GM12878 (cell line): ENCODE results near the gene MVK. TPM values are rescaled to one million over a fixed set of nuclear protein-coding genes. Genes with fewer than 3 reads are reported as not detected.

Experiments
- CBX3 ChIP-seq: fragments of 200-600 bp; sonication (generic); IDR thresholded peaks from 2 replicates; pipeline ENCODE4 v1.6.1; 2016; ENCODE audit warnings: low read depth, borderline replicate concordance
- CHD4 ChIP-seq: fragments of 200-600 bp; sonication (generic); IDR thresholded peaks from 2 replicates; pipeline ENCODE4 v1.6.1; 2016; ENCODE audit warnings: mild to moderate bottlenecking
- GABPA ChIP-seq: IDR thresholded peaks from 2 replicates; pipeline ENCODE4 v1.6.1; 2014; ENCODE audit warnings: antibody characterized with exemption, low read depth, mild to moderate bottlenecking, inconsistent platforms
- HDAC2 ChIP-seq: fragments of 200-600 bp; sonication (generic); IDR thresholded peaks from 2 replicates; pipeline ENCODE4 v1.6.1; 2017
- LARP7 ChIP-seq: fragments of 450-650 bp; IDR thresholded peaks from 2 replicates; pipeline ENCODE4 v1.6.1; 2017; ENCODE audit warnings: mild to moderate bottlenecking
- MTA2 ChIP-seq: fragments of 450-650 bp; IDR thresholded peaks from 2 replicates; pipeline ENCODE4 v1.6.1; 2016; ENCODE audit warnings: low read depth, mild to moderate bottlenecking, moderate library complexity
- MYC ChIP-seq: IDR thresholded peaks from 2 replicates; pipeline ENCODE4 v1.6.1; 2011; ENCODE audit warnings: mild to moderate bottlenecking, low read length, moderate library complexity, inconsistent platforms; ENCODE audit not compliant: insufficient read depth, insufficient replicate concordance, insufficient read length, severe bottlenecking
- NR2F1 ChIP-seq: fragments of 450-650 bp; conservative IDR thresholded peaks from 2 replicates; pipeline ENCODE4 v1.6.1; 2017; ENCODE audit warnings: mild to moderate bottlenecking
- PAX5 ChIP-seq: IDR thresholded peaks from 2 replicates; pipeline ENCODE4 v1.6.1; 2011; ENCODE audit warnings: low read depth, low read length, borderline replicate concordance
- POLR2AphosphoS5 ChIP-seq: IDR thresholded peaks from 2 replicates; pipeline ENCODE4 v1.6.1; 2011; ENCODE audit warnings: mild to moderate bottlenecking, low read length, inconsistent platforms
- RAD51 ChIP-seq: fragments of 450-650 bp; IDR thresholded peaks from 2 replicates; pipeline ENCODE4 v1.6.1; 2016; ENCODE audit warnings: moderate library complexity, mild to moderate bottlenecking, inconsistent platforms
- SREBF2 ChIP-seq: IDR thresholded peaks from 2 replicates; pipeline ENCODE4 v1.6.1; 2012; ENCODE audit warnings: mild to moderate bottlenecking, low read length
- STAT1 ChIP-seq: fragments of 450-650 bp; conservative IDR thresholded peaks from 2 replicates; pipeline ENCODE4 v1.6.1; 2014; ENCODE audit warnings: antibody characterized with exemption, mild to moderate bottlenecking
- SUPT20H ChIP-seq: IDR thresholded peaks from 2 replicates; pipeline ENCODE4 v1.6.1; 2011; ENCODE audit warnings: low read depth, mild to moderate bottlenecking, low read length, moderate library complexity, borderline replicate concordance; ENCODE audit not compliant: control insufficient read depth
- TCF7 ChIP-seq: IDR thresholded peaks from 2 replicates; pipeline ENCODE4 v1.6.1; 2014; ENCODE audit warnings: antibody characterized with exemption, borderline replicate concordance
- ZBED1 ChIP-seq: IDR thresholded peaks from 2 replicates; pipeline ENCODE4 v1.6.1; 2016; ENCODE audit warnings: borderline replicate concordance
- ZZZ3 ChIP-seq: IDR thresholded peaks from 2 replicates; pipeline ENCODE4 v1.6.1; 2011; ENCODE audit warnings: low read depth; ENCODE audit not compliant: control insufficient read depth, insufficient read length
- polyA plus RNA-seq, 11 experiments: library from polyadenylated mRNA; depleted of rRNA in 4 of 11; unstranded in 6 of 11; stranded (reverse) in 5 of 11; fragments of >200 nt; fragmentation: Nextera tagmentation in 4 of 11; fragmentation: Illumina TruSeq in 1 of 11; extraction: Ambion mirVana in 4 of 11; extraction: Trizol in 1 of 11; gene quantifications; 1 replicate in 1 of 11; 2 replicates in 10 of 11; pipeline versions ENCODE4 v1.2.1 to v1.2.3, GENCODE V29; 2011 to 2016; ENCODE audit warnings: inconsistent platforms in 2 of 11, missing spikeins in 2 of 11, low read depth in 1 of 11
- total RNA-seq, 4 experiments: library from RNA; depleted of rRNA in 3 of 4; stranded (reverse); fragments of >200 nt in 3 of 4; fragmentation: Illumina TruSeq in 1 of 4; extraction: Trizol in 1 of 4; gene quantifications; 2 replicates each; pipeline versions ENCODE4 v1.2.1 to v1.2.3, GENCODE V29; 2013 to 2021
- TF ChIP-seq, protein P1 (sequence below): fragments of 450-650 bp; IDR thresholded peaks from 2 replicates; pipeline ENCODE4 v1.6.1; 2017; ENCODE audit warnings: low read depth, mild to moderate bottlenecking, moderate library complexity
- TF ChIP-seq, protein P2 (sequence below): fragments of 450-650 bp; IDR thresholded peaks from 2 replicates; pipeline ENCODE4 v1.6.1; 2017; ENCODE audit warnings: mild to moderate bottlenecking, low read depth, inconsistent platforms; ENCODE audit not compliant: poor library complexity, severe bottlenecking
- TF ChIP-seq, protein P3 (sequence below): fragments of 450-650 bp; IDR thresholded peaks from 2 replicates; pipeline ENCODE4 v1.6.1; 2017; ENCODE audit warnings: borderline replicate concordance
- TF ChIP-seq, protein P4 (sequence below): fragments of 450-650 bp; IDR thresholded peaks from 2 replicates; pipeline ENCODE4 v1.6.1; 2017; ENCODE audit warnings: mild to moderate bottlenecking, moderate library complexity

Gene MVK
- total and polyA plus RNA-seq, 10 of the 15 experiments (the other 5 are each of a cell fraction or from before 2014, with no cell fraction given) = 0.24 to 46.7 (median 31.9) TPM

DNA sequence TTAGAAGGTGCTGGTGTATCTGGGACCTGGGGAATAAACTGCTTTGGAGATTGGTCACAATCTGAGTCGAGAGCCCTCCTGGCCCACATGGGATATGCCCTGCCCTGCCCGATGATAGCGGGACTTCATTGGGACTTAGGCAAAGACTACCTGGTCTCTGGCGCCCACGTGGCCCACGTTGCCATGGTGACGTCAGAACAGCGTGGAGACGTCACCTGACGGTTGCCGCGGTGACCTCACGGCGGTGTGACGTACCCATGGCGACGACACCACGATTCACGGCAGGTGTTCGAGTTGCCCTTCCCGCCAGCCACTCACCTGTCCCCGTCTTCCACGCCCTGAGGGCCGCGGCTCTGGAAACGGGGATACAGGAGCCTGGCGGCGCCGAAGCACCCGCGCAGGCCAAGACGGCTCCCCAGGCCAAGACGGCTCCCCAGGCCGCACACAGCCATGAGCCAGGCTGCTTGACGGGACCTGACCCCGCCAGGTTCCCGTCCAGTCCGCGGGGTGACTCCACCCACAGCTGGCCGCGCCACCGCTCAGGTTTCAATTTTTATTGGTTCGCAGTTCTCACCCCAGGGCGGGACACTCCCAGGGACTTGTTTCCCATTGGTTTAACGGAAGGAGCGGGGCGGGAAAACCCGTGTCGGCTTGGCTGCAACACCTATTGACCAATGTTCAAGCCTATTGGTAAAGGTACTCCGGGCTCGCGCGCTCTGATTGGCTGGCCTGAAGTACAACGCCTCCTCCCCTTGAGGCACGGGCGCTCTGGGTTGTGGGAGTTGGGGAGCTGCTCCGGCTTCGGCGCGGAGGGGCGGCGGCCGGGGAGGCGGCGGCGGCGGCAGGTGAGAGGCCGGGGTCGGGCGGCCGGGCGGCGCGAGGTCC lies at the start of gene MVK, which contains the start of gene MMAB (continued):
- TF ChIP-seq, protein P1, sequence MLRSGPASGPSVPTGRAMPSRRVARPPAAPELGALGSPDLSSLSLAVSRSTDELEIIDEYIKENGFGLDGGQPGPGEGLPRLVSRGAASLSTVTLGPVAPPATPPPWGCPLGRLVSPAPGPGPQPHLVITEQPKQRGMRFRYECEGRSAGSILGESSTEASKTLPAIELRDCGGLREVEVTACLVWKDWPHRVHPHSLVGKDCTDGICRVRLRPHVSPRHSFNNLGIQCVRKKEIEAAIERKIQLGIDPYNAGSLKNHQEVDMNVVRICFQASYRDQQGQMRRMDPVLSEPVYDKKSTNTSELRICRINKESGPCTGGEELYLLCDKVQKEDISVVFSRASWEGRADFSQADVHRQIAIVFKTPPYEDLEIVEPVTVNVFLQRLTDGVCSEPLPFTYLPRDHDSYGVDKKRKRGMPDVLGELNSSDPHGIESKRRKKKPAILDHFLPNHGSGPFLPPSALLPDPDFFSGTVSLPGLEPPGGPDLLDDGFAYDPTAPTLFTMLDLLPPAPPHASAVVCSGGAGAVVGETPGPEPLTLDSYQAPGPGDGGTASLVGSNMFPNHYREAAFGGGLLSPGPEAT = peak; percentile 69
- TF ChIP-seq NR2F1 = peak; percentile 87
- TF ChIP-seq, protein P2, sequence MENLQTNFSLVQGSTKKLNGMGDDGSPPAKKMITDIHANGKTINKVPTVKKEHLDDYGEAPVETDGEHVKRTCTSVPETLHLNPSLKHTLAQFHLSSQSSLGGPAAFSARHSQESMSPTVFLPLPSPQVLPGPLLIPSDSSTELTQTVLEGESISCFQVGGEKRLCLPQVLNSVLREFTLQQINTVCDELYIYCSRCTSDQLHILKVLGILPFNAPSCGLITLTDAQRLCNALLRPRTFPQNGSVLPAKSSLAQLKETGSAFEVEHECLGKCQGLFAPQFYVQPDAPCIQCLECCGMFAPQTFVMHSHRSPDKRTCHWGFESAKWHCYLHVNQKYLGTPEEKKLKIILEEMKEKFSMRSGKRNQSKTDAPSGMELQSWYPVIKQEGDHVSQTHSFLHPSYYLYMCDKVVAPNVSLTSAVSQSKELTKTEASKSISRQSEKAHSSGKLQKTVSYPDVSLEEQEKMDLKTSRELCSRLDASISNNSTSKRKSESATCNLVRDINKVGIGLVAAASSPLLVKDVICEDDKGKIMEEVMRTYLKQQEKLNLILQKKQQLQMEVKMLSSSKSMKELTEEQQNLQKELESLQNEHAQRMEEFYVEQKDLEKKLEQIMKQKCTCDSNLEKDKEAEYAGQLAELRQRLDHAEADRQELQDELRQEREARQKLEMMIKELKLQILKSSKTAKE = no peak
- TF ChIP-seq ZBED1 = no peak
- peak; percentile 73; the same call in 1 of the 2 replicates for TF ChIP-seq SREBF2
- no peak for TF ChIP-seq TCF7
- TF ChIP-seq, protein P3, sequence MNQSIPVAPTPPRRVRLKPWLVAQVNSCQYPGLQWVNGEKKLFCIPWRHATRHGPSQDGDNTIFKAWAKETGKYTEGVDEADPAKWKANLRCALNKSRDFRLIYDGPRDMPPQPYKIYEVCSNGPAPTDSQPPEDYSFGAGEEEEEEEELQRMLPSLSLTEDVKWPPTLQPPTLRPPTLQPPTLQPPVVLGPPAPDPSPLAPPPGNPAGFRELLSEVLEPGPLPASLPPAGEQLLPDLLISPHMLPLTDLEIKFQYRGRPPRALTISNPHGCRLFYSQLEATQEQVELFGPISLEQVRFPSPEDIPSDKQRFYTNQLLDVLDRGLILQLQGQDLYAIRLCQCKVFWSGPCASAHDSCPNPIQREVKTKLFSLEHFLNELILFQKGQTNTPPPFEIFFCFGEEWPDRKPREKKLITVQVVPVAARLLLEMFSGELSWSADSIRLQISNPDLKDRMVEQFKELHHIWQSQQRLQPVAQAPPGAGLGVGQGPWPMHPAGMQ = no peak
- peak; percentile 88 for TF ChIP-seq RAD51
- peak; percentile 98 for TF ChIP-seq LARP7
- no peak for TF ChIP-seq CHD4
- no peak for TF ChIP-seq GABPA
- peak; percentile 76; the same call in 1 of the 2 replicates for TF ChIP-seq STAT1
- TF ChIP-seq SUPT20H = no peak
- no peak for TF ChIP-seq PAX5
- TF ChIP-seq MTA2 = peak; percentile 20; the same call in 1 of the 2 replicates
- no peak for TF ChIP-seq CBX3
- TF ChIP-seq, protein P4, sequence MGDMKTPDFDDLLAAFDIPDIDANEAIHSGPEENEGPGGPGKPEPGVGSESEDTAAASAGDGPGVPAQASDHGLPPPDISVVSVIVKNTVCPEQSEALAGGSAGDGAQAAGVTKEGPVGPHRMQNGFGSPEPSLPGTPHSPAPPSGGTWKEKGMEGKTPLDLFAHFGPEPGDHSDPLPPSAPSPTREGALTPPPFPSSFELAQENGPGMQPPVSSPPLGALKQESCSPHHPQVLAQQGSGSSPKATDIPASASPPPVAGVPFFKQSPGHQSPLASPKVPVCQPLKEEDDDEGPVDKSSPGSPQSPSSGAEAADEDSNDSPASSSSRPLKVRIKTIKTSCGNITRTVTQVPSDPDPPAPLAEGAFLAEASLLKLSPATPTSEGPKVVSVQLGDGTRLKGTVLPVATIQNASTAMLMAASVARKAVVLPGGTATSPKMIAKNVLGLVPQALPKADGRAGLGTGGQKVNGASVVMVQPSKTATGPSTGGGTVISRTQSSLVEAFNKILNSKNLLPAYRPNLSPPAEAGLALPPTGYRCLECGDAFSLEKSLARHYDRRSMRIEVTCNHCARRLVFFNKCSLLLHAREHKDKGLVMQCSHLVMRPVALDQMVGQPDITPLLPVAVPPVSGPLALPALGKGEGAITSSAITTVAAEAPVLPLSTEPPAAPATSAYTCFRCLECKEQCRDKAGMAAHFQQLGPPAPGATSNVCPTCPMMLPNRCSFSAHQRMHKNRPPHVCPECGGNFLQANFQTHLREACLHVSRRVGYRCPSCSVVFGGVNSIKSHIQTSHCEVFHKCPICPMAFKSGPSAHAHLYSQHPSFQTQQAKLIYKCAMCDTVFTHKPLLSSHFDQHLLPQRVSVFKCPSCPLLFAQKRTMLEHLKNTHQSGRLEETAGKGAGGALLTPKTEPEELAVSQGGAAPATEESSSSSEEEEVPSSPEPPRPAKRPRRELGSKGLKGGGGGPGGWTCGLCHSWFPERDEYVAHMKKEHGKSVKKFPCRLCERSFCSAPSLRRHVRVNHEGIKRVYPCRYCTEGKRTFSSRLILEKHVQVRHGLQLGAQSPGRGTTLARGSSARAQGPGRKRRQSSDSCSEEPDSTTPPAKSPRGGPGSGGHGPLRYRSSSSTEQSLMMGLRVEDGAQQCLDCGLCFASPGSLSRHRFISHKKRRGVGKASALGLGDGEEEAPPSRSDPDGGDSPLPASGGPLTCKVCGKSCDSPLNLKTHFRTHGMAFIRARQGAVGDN = peak; percentile 79
- no peak for TF ChIP-seq HDAC2
- TF ChIP-seq POLR2AphosphoS5 = peak; percentile 75
- TF ChIP-seq MYC = no peak
- TF ChIP-seq ZZZ3 = no peak
